WTC11 (cell line): ENCODE results near the gene FHOD3. TPM values are rescaled to one million over a fixed set of nuclear protein-coding genes. Genes with fewer than 3 reads are reported as not detected.

Experiments used
- ATAC-seq: fragments of 200-7000 bp; cut with Tn5 transposase; 2 replicates; pipeline ENCODE4 v1.10.0; 2021; ENCODE audit warnings: mild to moderate bottlenecking, moderate library complexity
- CTCF ChIA-PET: fragments of 300-600 bp; sonication (Branson Sonifier 250); formaldehyde crosslinking; loops from one replicate; lab custom pipeline; 2021; ENCODE audit warnings: antibody characterized with exemption; lab: Charles Lee
- POLR2A ChIA-PET: fragments of 350-600 bp; sonication (Branson Sonifier 250); formaldehyde crosslinking; loops from one replicate; lab custom pipeline; 2021; ENCODE audit warnings: antibody characterized with exemption; lab: Charles Lee
- DNase-seq: peaks from one replicate; pipeline ENCODE4 v3.0.0; 2021; ENCODE audit warnings: low spot score
- H3K27ac Mint-ChIP-seq: 2 replicates; pipeline ENCODE4 v1.8.0; 2021; ENCODE audit warnings: mixed read lengths
- H3K27me3 Mint-ChIP-seq: 2 replicates; pipeline ENCODE4 v1.8.0; 2021; ENCODE audit warnings: low read depth, mild to moderate bottlenecking, moderate library complexity, mixed read lengths
- H3K36me3 Mint-ChIP-seq: 2 replicates; pipeline ENCODE4 v1.8.0; 2021; ENCODE audit warnings: mixed read lengths
- H3K4me1 Mint-ChIP-seq: 2 replicates; pipeline ENCODE4 v1.8.0; 2022; ENCODE audit warnings: mixed read lengths
- H3K4me3 Mint-ChIP-seq: 2 replicates; pipeline ENCODE4 v1.8.0; 2021; ENCODE audit warnings: mild to moderate bottlenecking, moderate library complexity, mixed read lengths
- H3K9me3 Mint-ChIP-seq: 2 replicates; pipeline ENCODE4 v1.8.0; 2021; ENCODE audit warnings: mixed read lengths
- ATF3 ChIP-seq: sonication (generic); formaldehyde crosslinking; conservative IDR thresholded peaks from 2 replicates; pipeline ENCODE4 v1.8.1; 2022; ENCODE audit warnings: mild to moderate bottlenecking, missing genetic modification reagents
- CREB1 ChIP-seq: sonication (generic); formaldehyde crosslinking; IDR thresholded peaks from 2 replicates; pipeline ENCODE4 v1.8.0; 2023; ENCODE audit warnings: mild to moderate bottlenecking, missing genetic modification reagents
- ERG ChIP-seq: fragments of 250-450 bp; sonication (Bioruptor Pico); IDR thresholded peaks from 2 replicates; pipeline ENCODE4 v1.8.0; 2021; ENCODE audit warnings: mild to moderate bottlenecking
- HMGA2 ChIP-seq: fragments of 250-450 bp; sonication (Bioruptor Pico); IDR thresholded peaks from 2 replicates; pipeline ENCODE4 v1.4.0; 2021; ENCODE audit warnings: mild to moderate bottlenecking, moderate library complexity
- NFATC4 ChIP-seq: fragments of 250-450 bp; sonication (Bioruptor Pico); IDR thresholded peaks from 2 replicates; pipeline ENCODE4 v1.9.0; 2021; ENCODE audit warnings: mild to moderate bottlenecking
- PRRX2 ChIP-seq: fragments of 250-450 bp; sonication (Bioruptor Pico); IDR thresholded peaks from 2 replicates; pipeline ENCODE4 v1.8.0; 2021; ENCODE audit warnings: mild to moderate bottlenecking
- SMAD3 ChIP-seq: sonication (generic); formaldehyde crosslinking; IDR thresholded peaks from 2 replicates; pipeline ENCODE4 v1.8.0; 2022; ENCODE audit warnings: missing genetic modification reagents, mild to moderate bottlenecking, borderline replicate concordance
- TP53 ChIP-seq: sonication (generic); formaldehyde crosslinking; IDR thresholded peaks from 2 replicates; pipeline ENCODE4 v1.8.1; 2023; ENCODE audit warnings: mild to moderate bottlenecking, missing genetic modification reagents
- ZNF423 ChIP-seq: fragments of 250-450 bp; sonication (Bioruptor Pico); IDR thresholded peaks from 2 replicates; pipeline ENCODE4 v2.1.2; 2022; ENCODE audit warnings: mild to moderate bottlenecking, moderate library complexity
- total RNA-seq: library from RNA; stranded (reverse); gene quantifications from 3 replicates; pipeline ENCODE4 v1.2.3, GENCODE V29; 2021
- TF ChIP-seq, protein P1 (sequence below): fragments of 250-450 bp; sonication (Bioruptor Pico); conservative IDR thresholded peaks from 2 replicates; pipeline ENCODE4 v1.9.0; 2021; ENCODE audit warnings: mild to moderate bottlenecking
- TF ChIP-seq, protein P2 (sequence below): fragments of 250-450 bp; sonication (Bioruptor Pico); IDR thresholded peaks from 2 replicates; pipeline ENCODE4 v1.9.0; 2021; ENCODE audit warnings: mild to moderate bottlenecking, borderline replicate concordance

FHOD3 gene
- total RNA-seq, 1 experiment from 2014 or later, result 3.8 TPM

- Mint-ChIP-seq H3K4me3 (no peak overlapping the region), H3K9me3 (no peaks in the 10 kb centered on the region; the same call in 1 of the 2 replicates), H3K4me1 (peaks cover 22% of the 10 kb centered on the region), H3K36me3 (no peaks in the 10 kb centered on the region), H3K27me3 (no peaks in the 10 kb centered on the region)
- ATAC-seq (no peak), DNase-seq (no peak)
- ChIA-PET CTCF (no interaction called here), POLR2A (no interaction called here)
- no peak for TF ChIP-seq ZNF423 (CRISPR knock-in tag)
- no peak for TF ChIP-seq SMAD3 (CRISPR knock-in tag)
- TF ChIP-seq, protein P1, sequence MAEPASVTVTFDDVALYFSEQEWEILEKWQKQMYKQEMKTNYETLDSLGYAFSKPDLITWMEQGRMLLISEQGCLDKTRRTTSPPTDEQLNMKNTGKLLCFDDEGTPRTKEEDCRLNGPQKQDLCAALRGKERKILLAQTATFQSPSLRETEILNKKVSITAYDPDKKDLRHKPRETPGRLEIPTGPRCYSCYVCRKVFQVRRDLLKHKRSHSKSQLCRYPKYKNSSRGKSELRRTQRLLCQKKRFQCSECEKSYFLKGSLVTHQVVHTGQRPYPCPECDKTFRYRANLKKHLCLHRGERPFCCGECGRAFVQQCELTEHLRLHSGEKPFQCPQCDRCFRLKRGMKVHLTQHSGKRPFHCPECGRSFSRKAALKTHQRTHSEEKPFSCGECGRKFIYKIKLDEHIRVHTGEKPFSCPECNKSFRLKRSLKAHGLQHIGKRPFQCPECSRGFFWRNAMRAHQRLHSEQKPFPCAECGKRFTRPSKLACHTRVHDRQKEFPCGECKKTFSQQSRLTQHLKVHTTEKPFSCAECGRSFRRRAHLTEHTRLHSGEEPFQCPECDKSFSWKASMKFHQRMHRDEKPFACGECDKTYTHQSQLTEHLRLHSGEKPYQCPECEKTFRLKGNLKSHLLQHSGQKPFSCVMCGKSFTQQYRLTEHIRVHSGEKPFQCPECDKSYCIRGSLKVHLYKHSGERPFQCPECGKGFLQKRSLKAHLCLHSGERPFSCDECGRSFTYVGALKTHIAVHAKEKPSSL (CRISPR knock-in tag), result no peak
- TF ChIP-seq, all 79 proteins: peak for 0
- H3K27ac Mint-ChIP-seq, result no peak overlapping the region
These were observed 235.3 kb downstream of the FHOD3 start for GRCh38 chr18:36532815-36533214.

- no peaks in the 10 kb centered on the region for H3K27me3 Mint-ChIP-seq
These were observed 236.1 kb downstream of the FHOD3 start for GRCh38 chr18:36533446-36534153.

DNA sequence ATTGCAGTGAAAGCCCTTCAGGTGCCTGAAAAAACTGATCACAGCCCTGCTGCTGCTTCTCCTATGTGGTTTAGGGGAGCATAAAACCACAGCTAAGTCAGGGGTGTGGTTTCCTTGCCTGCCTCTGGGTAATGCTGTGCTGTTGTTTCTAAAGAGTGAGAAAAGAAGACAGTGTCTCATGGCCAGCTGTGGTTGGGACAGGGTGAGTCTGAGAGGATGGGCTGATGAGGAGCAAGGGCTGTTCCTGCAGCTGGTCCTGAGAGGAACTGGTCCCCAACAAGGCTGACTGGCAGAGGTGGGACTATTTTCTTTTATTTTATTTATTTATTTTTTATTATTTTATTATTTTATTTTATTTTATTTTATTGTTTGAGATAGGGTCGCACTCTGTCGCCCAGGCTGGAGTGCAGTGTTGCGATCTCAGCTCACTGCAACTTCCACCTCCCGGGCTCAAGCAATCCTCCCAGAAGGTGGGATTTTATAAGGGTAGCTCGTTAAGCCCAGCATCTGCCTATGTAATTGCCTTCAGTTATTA lies 236.7 kb downstream of the FHOD3 start:
- Mint-ChIP-seq H3K27me3 (no peaks in the 10 kb centered on the region), H3K36me3 (no peaks in the 10 kb centered on the region), H3K9me3 (no peaks in the 10 kb centered on the region; the same call in 1 of the 2 replicates), H3K4me1 (peaks cover 14% of the 10 kb centered on the region), H3K4me3 (no peak overlapping the region), H3K27ac (no peak overlapping the region)
- ATAC-seq, result no peak
- TF ChIP-seq HMGA2 (CRISPR knock-in tag) (peak; percentile 93), SMAD3 (CRISPR knock-in tag) (no peak)
- DNase-seq, result no peak
- ChIA-PET POLR2A (no interaction called here), CTCF (interaction anchor here (0.7 to 2.3 kb wide), 5 partner anchors 12 to 122 kb away, joined by 3 to 8 read pairs (median 5); no protein-coding TSS in a partner anchor)

More at GRCh38 chr18:36533446-36534153, 236.1 kb downstream of the FHOD3 start:
- Mint-ChIP-seq H3K4me1 (peaks cover 14% of the 10 kb centered on the region), H3K9me3 (no peaks in the 10 kb centered on the region; the same call in 1 of the 2 replicates), H3K36me3 (no peaks in the 10 kb centered on the region), H3K27ac (no peak overlapping the region), H3K4me3 (no peak overlapping the region)
- ChIA-PET CTCF (interaction anchor here (0.9 to 2.3 kb wide), 3 partner anchors 38 to 122 kb away, joined by 3 to 8 read pairs (median 5); no protein-coding TSS in a partner anchor), POLR2A (no interaction called here)
- TF ChIP-seq TP53 (no peak), NFATC4 (CRISPR knock-in tag) (no peak), ERG (CRISPR knock-in tag) (no peak), ATF3 (CRISPR knock-in tag) (no peak)
- ATAC-seq (no peak), DNase-seq (no peak)

DNA sequence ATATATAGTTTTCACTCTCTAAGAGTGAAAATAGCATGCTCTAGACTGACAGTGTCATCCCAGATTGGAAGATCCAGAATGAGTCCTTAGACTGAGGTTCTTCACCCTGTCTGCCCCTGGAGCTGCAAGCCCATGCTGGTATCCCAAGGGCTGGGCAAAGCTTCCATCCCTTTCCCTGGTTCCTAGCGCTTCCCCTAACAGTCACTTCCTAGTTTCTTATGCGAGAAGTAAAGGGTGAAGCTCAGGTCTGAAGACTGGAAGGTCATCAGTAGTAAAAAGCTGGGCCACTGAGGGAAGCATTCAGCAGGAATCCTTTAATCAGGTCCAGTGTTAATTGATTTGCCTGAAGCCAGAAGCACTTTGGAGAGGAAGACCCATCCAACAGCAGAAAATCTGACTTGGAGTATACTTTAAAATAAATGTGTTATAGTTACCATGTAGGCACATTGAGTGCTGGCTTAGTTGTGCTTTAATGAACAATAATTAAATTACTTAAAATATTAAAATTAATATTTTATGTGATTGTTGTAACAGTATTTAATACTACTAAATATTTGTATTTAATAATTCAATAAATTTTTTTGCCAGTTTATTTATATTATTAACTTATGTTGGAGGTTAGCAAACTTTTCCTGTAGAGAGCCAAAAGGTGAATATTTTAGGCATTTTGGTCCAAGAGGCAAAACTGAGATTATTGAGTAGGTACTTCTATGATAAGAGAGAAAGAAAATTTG lies 237.9 kb downstream of the FHOD3 start:
- ChIA-PET POLR2A (no interaction called here), CTCF (interaction anchor here (0.7 to 2.3 kb wide), 4 partner anchors 10 to 123 kb away, joined by 3 to 8 read pairs (median 5); no protein-coding TSS in a partner anchor)
- Mint-ChIP-seq H3K9me3 (no peaks in the 10 kb centered on the region; the same call in 1 of the 2 replicates), H3K27me3 (no peaks in the 10 kb centered on the region), H3K4me1 (peaks cover 14% of the 10 kb centered on the region), H3K36me3 (no peaks in the 10 kb centered on the region), H3K4me3 (no peak overlapping the region), H3K27ac (no peak overlapping the region)
- ATAC-seq, result no peak
- DNase-seq, result no peak
- TF ChIP-seq HMGA2 (CRISPR knock-in tag) (peak; percentile 94), CREB1 (CRISPR knock-in tag) (no peak), PRRX2 (no peak)
- TF ChIP-seq, protein P2, sequence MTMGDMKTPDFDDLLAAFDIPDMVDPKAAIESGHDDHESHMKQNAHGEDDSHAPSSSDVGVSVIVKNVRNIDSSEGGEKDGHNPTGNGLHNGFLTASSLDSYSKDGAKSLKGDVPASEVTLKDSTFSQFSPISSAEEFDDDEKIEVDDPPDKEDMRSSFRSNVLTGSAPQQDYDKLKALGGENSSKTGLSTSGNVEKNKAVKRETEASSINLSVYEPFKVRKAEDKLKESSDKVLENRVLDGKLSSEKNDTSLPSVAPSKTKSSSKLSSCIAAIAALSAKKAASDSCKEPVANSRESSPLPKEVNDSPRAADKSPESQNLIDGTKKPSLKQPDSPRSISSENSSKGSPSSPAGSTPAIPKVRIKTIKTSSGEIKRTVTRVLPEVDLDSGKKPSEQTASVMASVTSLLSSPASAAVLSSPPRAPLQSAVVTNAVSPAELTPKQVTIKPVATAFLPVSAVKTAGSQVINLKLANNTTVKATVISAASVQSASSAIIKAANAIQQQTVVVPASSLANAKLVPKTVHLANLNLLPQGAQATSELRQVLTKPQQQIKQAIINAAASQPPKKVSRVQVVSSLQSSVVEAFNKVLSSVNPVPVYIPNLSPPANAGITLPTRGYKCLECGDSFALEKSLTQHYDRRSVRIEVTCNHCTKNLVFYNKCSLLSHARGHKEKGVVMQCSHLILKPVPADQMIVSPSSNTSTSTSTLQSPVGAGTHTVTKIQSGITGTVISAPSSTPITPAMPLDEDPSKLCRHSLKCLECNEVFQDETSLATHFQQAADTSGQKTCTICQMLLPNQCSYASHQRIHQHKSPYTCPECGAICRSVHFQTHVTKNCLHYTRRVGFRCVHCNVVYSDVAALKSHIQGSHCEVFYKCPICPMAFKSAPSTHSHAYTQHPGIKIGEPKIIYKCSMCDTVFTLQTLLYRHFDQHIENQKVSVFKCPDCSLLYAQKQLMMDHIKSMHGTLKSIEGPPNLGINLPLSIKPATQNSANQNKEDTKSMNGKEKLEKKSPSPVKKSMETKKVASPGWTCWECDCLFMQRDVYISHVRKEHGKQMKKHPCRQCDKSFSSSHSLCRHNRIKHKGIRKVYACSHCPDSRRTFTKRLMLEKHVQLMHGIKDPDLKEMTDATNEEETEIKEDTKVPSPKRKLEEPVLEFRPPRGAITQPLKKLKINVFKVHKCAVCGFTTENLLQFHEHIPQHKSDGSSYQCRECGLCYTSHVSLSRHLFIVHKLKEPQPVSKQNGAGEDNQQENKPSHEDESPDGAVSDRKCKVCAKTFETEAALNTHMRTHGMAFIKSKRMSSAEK (CRISPR knock-in tag), result no peak
